Loucy (cell line): Measurements from ENCODE around the gene ANO10.

Experiments
- EZH2phosphoT487 ChIP-seq: fragments of 200-600 bp; IDR thresholded peaks from 2 replicates; pipeline ENCODE4 v1.6.1; 2018; ENCODE audit warnings: antibody characterized with exemption, mild to moderate bottlenecking, moderate library complexity, borderline replicate concordance
- TF ChIP-seq, protein P1 (sequence below): fragments of 200-600 bp; sonication (generic); conservative IDR thresholded peaks from 2 replicates; pipeline ENCODE4 v1.5.1; 2014; ENCODE audit warnings: mild to moderate bottlenecking, antibody characterized with exemption, low read length

- TF ChIP-seq, protein P1, sequence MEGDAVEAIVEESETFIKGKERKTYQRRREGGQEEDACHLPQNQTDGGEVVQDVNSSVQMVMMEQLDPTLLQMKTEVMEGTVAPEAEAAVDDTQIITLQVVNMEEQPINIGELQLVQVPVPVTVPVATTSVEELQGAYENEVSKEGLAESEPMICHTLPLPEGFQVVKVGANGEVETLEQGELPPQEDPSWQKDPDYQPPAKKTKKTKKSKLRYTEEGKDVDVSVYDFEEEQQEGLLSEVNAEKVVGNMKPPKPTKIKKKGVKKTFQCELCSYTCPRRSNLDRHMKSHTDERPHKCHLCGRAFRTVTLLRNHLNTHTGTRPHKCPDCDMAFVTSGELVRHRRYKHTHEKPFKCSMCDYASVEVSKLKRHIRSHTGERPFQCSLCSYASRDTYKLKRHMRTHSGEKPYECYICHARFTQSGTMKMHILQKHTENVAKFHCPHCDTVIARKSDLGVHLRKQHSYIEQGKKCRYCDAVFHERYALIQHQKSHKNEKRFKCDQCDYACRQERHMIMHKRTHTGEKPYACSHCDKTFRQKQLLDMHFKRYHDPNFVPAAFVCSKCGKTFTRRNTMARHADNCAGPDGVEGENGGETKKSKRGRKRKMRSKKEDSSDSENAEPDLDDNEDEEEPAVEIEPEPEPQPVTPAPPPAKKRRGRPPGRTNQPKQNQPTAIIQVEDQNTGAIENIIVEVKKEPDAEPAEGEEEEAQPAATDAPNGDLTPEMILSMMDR: no peak
- TF ChIP-seq EZH2phosphoT487: no peak
Measured at GRCh38 chr3:43542328-43543043, 79.3 kb downstream of the ANO10 start.
